Activated T-cell treated with anti-CD3 and anti-CD28 coated beads, Interleukin-2, amount 50 U/mL, for 24 hours (primary cell): ENCODE results near the gene INMT.

Experiments
- DNase-seq: peaks from one replicate; pipeline ENCODE4 v3.0.0-alpha.2; 2020
- H3K27ac Mint-ChIP-seq: 2 replicates; pipeline ENCODE4 v1.8.0; 2020; ENCODE audit warnings: mild to moderate bottlenecking, mixed read lengths
- H3K27me3 Mint-ChIP-seq: 2 replicates; pipeline ENCODE4 v1.8.0; 2020; ENCODE audit warnings: mixed read lengths
- H3K36me3 Mint-ChIP-seq: 2 replicates; pipeline ENCODE4 v1.8.0; 2020; ENCODE audit warnings: low read depth, mixed read lengths
- H3K4me1 Mint-ChIP-seq: 2 replicates; pipeline ENCODE4 v1.8.0; 2020; ENCODE audit warnings: low read depth, mixed read lengths
- H3K4me3 Mint-ChIP-seq: 2 replicates; pipeline ENCODE4 v1.8.0; 2020; ENCODE audit warnings: mild to moderate bottlenecking, moderate library complexity, mixed read lengths
- H3K9me3 Mint-ChIP-seq: 2 replicates; pipeline ENCODE4 v1.8.0; 2020; ENCODE audit warnings: mixed read lengths

The INMT gene

GRCh38 chr7:30752979-30753378 lies 1.0 kb downstream of the INMT start:
- H3K36me3 Mint-ChIP-seq, result no peaks in the 10 kb centered on the region
- peaks cover 3% of the 10 kb centered on the region for H3K27me3 Mint-ChIP-seq
- H3K27ac Mint-ChIP-seq, result no peak overlapping the region
- no peak overlapping the region for H3K4me3 Mint-ChIP-seq
- DNase-seq, result no peak
- H3K9me3 Mint-ChIP-seq, result no peaks in the 10 kb centered on the region
- no peaks in the 10 kb centered on the region for H3K4me1 Mint-ChIP-seq

GRCh38 chr7:30754315-30754877 lies 2.5 kb downstream of the INMT start:
- Mint-ChIP-seq H3K4me1 (no peaks in the 10 kb centered on the region), H3K27me3 (peaks cover 3% of the 10 kb centered on the region)

GRCh38 chr7:30755384-30756154 lies 3.6 kb downstream of the INMT start:
- H3K27me3 Mint-ChIP-seq, result peaks cover 5% of the 10 kb centered on the region
- H3K4me3 Mint-ChIP-seq, result no peak overlapping the region
- no peak overlapping the region for H3K27ac Mint-ChIP-seq
- H3K4me1 Mint-ChIP-seq, result no peaks in the 10 kb centered on the region
- no peak for DNase-seq
- H3K9me3 Mint-ChIP-seq, result no peaks in the 10 kb centered on the region
- no peaks in the 10 kb centered on the region for H3K36me3 Mint-ChIP-seq

More at GRCh38 chr7:30754315-30754877, 2.5 kb downstream of the INMT start:
- H3K36me3 Mint-ChIP-seq, result no peaks in the 10 kb centered on the region
- DNase-seq, result no peak
- H3K27ac Mint-ChIP-seq, result no peak overlapping the region
- no peak overlapping the region for H3K4me3 Mint-ChIP-seq
- H3K9me3 Mint-ChIP-seq, result no peaks in the 10 kb centered on the region

- no peaks in the 10 kb centered on the region for H3K36me3 Mint-ChIP-seq
- no peak overlapping the region for H3K27ac Mint-ChIP-seq
- no peaks in the 10 kb centered on the region for H3K9me3 Mint-ChIP-seq
- no peaks in the 10 kb centered on the region for H3K4me1 Mint-ChIP-seq
- DNase-seq, result no peak
- no peak overlapping the region for H3K4me3 Mint-ChIP-seq
- H3K27me3 Mint-ChIP-seq, result peaks cover 5% of the 10 kb centered on the region
Measured at GRCh38 chr7:30757342-30757692, 5.4 kb downstream of the INMT start.

- H3K27ac Mint-ChIP-seq, result no peak overlapping the region
- H3K36me3 Mint-ChIP-seq, result no peaks in the 10 kb centered on the region
- peaks cover 5% of the 10 kb centered on the region for H3K27me3 Mint-ChIP-seq
- DNase-seq, result no peak
- no peaks in the 10 kb centered on the region for H3K9me3 Mint-ChIP-seq
- H3K4me3 Mint-ChIP-seq, result no peak overlapping the region
- H3K4me1 Mint-ChIP-seq, result no peaks in the 10 kb centered on the region
Measured at GRCh38 chr7:30760514-30761213, 8.7 kb downstream of the INMT start.

- DNase-seq, result no peak
- no peak overlapping the region for H3K27ac Mint-ChIP-seq
Measured at GRCh38 chr7:30761214-30762156, 9.6 kb downstream of the INMT start.

GRCh38 chr7:30764030-30764975 lies 12.4 kb downstream of the INMT start:
- no peak for DNase-seq

More at GRCh38 chr7:30761214-30762156, 9.6 kb downstream of the INMT start:
- Mint-ChIP-seq H3K36me3 (no peaks in the 10 kb centered on the region), H3K4me1 (no peaks in the 10 kb centered on the region), H3K9me3 (no peaks in the 10 kb centered on the region), H3K27me3 (peaks cover 5% of the 10 kb centered on the region), H3K4me3 (no peak overlapping the region)

GRCh38 chr7:30765408-30765807 lies 13.5 kb downstream of the INMT start:
- H3K4me1 Mint-ChIP-seq, result peaks cover 1% of the 10 kb centered on the region
- no peaks in the 10 kb centered on the region for H3K9me3 Mint-ChIP-seq
- H3K36me3 Mint-ChIP-seq, result no peaks in the 10 kb centered on the region
- H3K27me3 Mint-ChIP-seq, result no peaks in the 10 kb centered on the region
- no peak overlapping the region for H3K27ac Mint-ChIP-seq
- no peak overlapping the region for H3K4me3 Mint-ChIP-seq
- DNase-seq, result no peak

More at GRCh38 chr7:30764030-30764975, 12.4 kb downstream of the INMT start:
- H3K9me3 Mint-ChIP-seq, result no peaks in the 10 kb centered on the region
- H3K36me3 Mint-ChIP-seq, result no peaks in the 10 kb centered on the region
- H3K4me3 Mint-ChIP-seq, result no peak overlapping the region
- H3K4me1 Mint-ChIP-seq, result no peaks in the 10 kb centered on the region
- no peak overlapping the region for H3K27ac Mint-ChIP-seq
- peaks cover 3% of the 10 kb centered on the region for H3K27me3 Mint-ChIP-seq

- no peaks in the 10 kb centered on the region for H3K9me3 Mint-ChIP-seq
- H3K27ac Mint-ChIP-seq, result peak overlapping the region; percentile 83
- no peaks in the 10 kb centered on the region for H3K36me3 Mint-ChIP-seq
- peaks cover 13% of the 10 kb centered on the region for H3K4me1 Mint-ChIP-seq
- no peaks in the 10 kb centered on the region for H3K27me3 Mint-ChIP-seq
- DNase-seq, result no peak
- H3K4me3 Mint-ChIP-seq, result peak overlapping the region; percentile 82
Measured at GRCh38 chr7:30770845-30771173, 18.9 kb downstream of the INMT start.

- peak; percentile 82 for DNase-seq
- Mint-ChIP-seq H3K27me3 (no peaks in the 10 kb centered on the region), H3K27ac (peak within 1 kb of the TSS; percentile 90), H3K4me1 (peaks cover 13% of the 10 kb centered on the region), H3K36me3 (no peaks in the 10 kb centered on the region), H3K9me3 (no peaks in the 10 kb centered on the region), H3K4me3 (peak within 1 kb of the TSS; percentile 82)
Measured at GRCh38 chr7:30771174-30771879, 19.4 kb downstream of the INMT start, which contains the start of gene MINDY4. Gene MINDY4 (plus strand): TSS chr7:30771417. CDS start chr7:30771494, 77 bp downstream.

GRCh38 chr7:30771880-30772425 lies 20.0 kb downstream of the INMT start:
- Mint-ChIP-seq H3K4me1 (peaks cover 13% of the 10 kb centered on the region), H3K27me3 (no peaks in the 10 kb centered on the region), H3K4me3 (peak overlapping the region; percentile 82), H3K36me3 (no peaks in the 10 kb centered on the region), H3K9me3 (no peaks in the 10 kb centered on the region), H3K27ac (peak overlapping the region; percentile 90)
- DNase-seq, result peak; percentile 38

GRCh38 chr7:30772984-30773383 lies 21.0 kb downstream of the INMT start:
- Mint-ChIP-seq H3K27me3 (no peaks in the 10 kb centered on the region), H3K4me3 (no peak overlapping the region), H3K9me3 (no peaks in the 10 kb centered on the region), H3K36me3 (no peaks in the 10 kb centered on the region), H3K4me1 (peaks cover 13% of the 10 kb centered on the region), H3K27ac (no peak overlapping the region)
- no peak for DNase-seq

- H3K4me3 Mint-ChIP-seq, result no peak overlapping the region
- no peaks in the 10 kb centered on the region for H3K36me3 Mint-ChIP-seq
- no peaks in the 10 kb centered on the region for H3K9me3 Mint-ChIP-seq
- peaks cover 6% of the 10 kb centered on the region for H3K4me1 Mint-ChIP-seq
- no peaks in the 10 kb centered on the region for H3K27me3 Mint-ChIP-seq
- no peak for DNase-seq
- no peak overlapping the region for H3K27ac Mint-ChIP-seq
Measured at GRCh38 chr7:30775992-30776391, 24.1 kb downstream of the INMT start.
